ENCODE measurements around the gene LNX1. TPM values are rescaled to one million over a fixed set of nuclear protein-coding genes. Genes with fewer than 3 reads are reported as not detected.

Gene LNX1
- total RNA-seq, 1 donor = 3.5 TPM

- DNase-seq (ENCODE audit: low read depth) = peak; percentile 44
- H3K4me3 ChIP-seq (ENCODE audit: low read depth, low read length) = no peak overlapping the region
- TF ChIP-seq CTCF (IDR thresholded peaks at IDR 0.05; ENCODE audit: insufficient read depth, low read length) = no peak
Measured at GRCh38 chr4:53576676-53577372, 14.5 kb downstream of the LNX1 start.

- TF ChIP-seq CTCF (IDR thresholded peaks at IDR 0.05; ENCODE audit: insufficient read depth, low read length) = no peak
- no peak overlapping the region for H3K4me3 ChIP-seq (ENCODE audit: low read depth, low read length)
- DNase-seq (ENCODE audit: low read depth) = no peak
Measured at GRCh38 chr4:53576071-53576617, 15.1 kb downstream of the LNX1 start.

- no peak for TF ChIP-seq CTCF (IDR thresholded peaks at IDR 0.05; ENCODE audit: insufficient read depth, low read length)
- no peak for DNase-seq (ENCODE audit: low read depth)
- H3K4me3 ChIP-seq (ENCODE audit: low read depth, low read length) = no peak overlapping the region
Measured at GRCh38 chr4:53575552-53575951, 15.7 kb downstream of the LNX1 start.

- no peak for TF ChIP-seq CTCF (IDR thresholded peaks at IDR 0.05; ENCODE audit: insufficient read depth, low read length)
- H3K4me3 ChIP-seq (ENCODE audit: low read depth, low read length) = no peak overlapping the region
- no peak for DNase-seq (ENCODE audit: low read depth)
Measured at GRCh38 chr4:53574528-53574927, 16.8 kb downstream of the LNX1 start.

GRCh38 chr4:53573696-53574095 lies 17.6 kb downstream of the LNX1 start:
- TF ChIP-seq CTCF (IDR thresholded peaks at IDR 0.05; ENCODE audit: insufficient read depth, low read length) = no peak
- no peak for DNase-seq (ENCODE audit: low read depth)
- H3K4me3 ChIP-seq (ENCODE audit: low read depth, low read length) = no peak overlapping the region

- DNase-seq (ENCODE audit: low read depth) = no peak
- H3K4me3 ChIP-seq (ENCODE audit: low read depth, low read length) = no peak overlapping the region
- no peak for TF ChIP-seq CTCF (IDR thresholded peaks at IDR 0.05; ENCODE audit: insufficient read depth, low read length)
Measured at GRCh38 chr4:53572600-53572994, 18.7 kb downstream of the LNX1 start.

All from fibroblast of the aortic adventitia (primary cell).